BLaER1 (cell line): ENCODE results near the gene DLGAP1.

Experiments
- H3K27ac ChIP-seq: shearing (Covaris generic); formaldehyde crosslinking; 2 replicates; pipeline ENCODE4 v1.8.1; 2022
- H3K27me3 ChIP-seq: shearing (Covaris generic); formaldehyde crosslinking; 2 replicates; pipeline ENCODE4 v1.8.1; 2022
- H3K36me3 ChIP-seq: shearing (Covaris generic); formaldehyde crosslinking; 2 replicates; pipeline ENCODE4 v1.8.1; 2022
- H3K4me1 ChIP-seq: shearing (Covaris generic); formaldehyde crosslinking; 2 replicates; pipeline ENCODE4 v1.8.1; 2022
- H3K4me2 ChIP-seq: shearing (Covaris generic); formaldehyde crosslinking; 2 replicates; pipeline ENCODE4 v1.8.1; 2022
- H3K4me3 ChIP-seq: shearing (Covaris generic); formaldehyde crosslinking; 2 replicates; pipeline ENCODE4 v1.8.1; 2022
- H3K9ac ChIP-seq: shearing (Covaris generic); formaldehyde crosslinking; 2 replicates; pipeline ENCODE4 v1.8.1; 2022
- H3K9me3 ChIP-seq: shearing (Covaris generic); formaldehyde crosslinking; 2 replicates; pipeline ENCODE4 v1.8.1; 2022
- H4K20me1 ChIP-seq: shearing (Covaris generic); formaldehyde crosslinking; 2 replicates; pipeline ENCODE4 v1.8.1; 2022
- Cebpa-rat ChIP-seq: shearing (Covaris generic); IDR thresholded peaks from 2 replicates; pipeline ENCODE4 v1.8.1; 2022

Gene DLGAP1

DNA sequence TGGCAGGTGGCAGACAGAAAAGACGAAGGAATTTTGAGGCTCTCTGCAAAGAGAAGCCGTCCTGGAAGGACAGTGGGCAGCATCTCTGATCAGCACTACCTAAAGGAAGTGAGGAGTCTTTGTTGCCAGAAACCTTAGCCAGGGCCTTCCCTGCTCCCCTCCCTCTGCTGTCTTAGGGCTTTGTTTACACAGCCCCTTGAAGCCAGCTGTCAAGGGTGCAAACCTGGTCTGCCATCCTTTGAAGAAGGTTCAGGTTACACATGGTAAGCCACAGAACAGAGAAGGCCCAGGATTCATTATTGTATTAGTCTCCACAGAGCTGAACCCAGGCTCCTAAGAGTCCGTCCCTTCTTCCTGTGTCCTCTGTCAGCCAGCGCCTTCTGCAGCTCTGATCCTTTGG, 648.5 kb downstream of the DLGAP1 start:
- Histone ChIP-seq H3K4me2 (no peak overlapping the region), H3K9ac (no peak overlapping the region), H3K27ac (no peak overlapping the region), H3K36me3 (no peaks in the 10 kb centered on the region), H3K4me1 (no peaks in the 10 kb centered on the region), H4K20me1 (no peaks in the 10 kb centered on the region), H3K9me3 (no peaks in the 10 kb centered on the region), H3K27me3 (no peaks in the 10 kb centered on the region), H3K4me3 (no peak overlapping the region)
- no peak for TF ChIP-seq Cebpa-rat

GRCh38 chr18:3804336-3804735, 650.8 kb downstream of the DLGAP1 start:
- H3K27ac ChIP-seq: no peak overlapping the region
- TF ChIP-seq Cebpa-rat: no peak

DNA sequence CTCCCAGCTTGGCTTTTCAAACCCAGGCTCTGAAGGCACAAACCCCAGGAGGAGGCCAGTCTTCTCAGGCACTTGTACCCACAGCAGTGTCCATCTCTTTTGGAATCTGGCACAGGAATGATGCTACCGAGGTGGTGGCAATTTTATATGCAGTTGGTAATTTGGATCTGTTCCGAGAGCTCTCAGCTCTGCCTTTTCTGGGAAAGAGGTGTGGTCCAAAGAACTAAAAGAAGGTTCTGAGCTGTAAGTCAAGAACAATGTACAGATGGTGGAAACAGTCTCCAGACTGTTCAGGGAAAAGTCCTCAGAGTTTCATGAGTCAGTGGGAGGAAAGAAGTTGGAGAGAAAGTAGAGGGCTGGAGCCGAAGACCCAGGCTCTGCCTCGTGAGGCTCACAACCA, 651.8 kb downstream of the DLGAP1 start:
- no peak for TF ChIP-seq Cebpa-rat

More at GRCh38 chr18:3804336-3804735, 650.8 kb downstream of the DLGAP1 start:
- Histone ChIP-seq H3K9ac (no peak overlapping the region), H3K27me3 (no peaks in the 10 kb centered on the region), H3K4me1 (no peaks in the 10 kb centered on the region), H3K9me3 (no peaks in the 10 kb centered on the region), H3K4me3 (no peak overlapping the region), H3K4me2 (no peak overlapping the region), H3K36me3 (no peaks in the 10 kb centered on the region), H4K20me1 (no peaks in the 10 kb centered on the region)

GRCh38 chr18:3799515-3799914, 655.6 kb downstream of the DLGAP1 start:
- Histone ChIP-seq H3K27ac (no peak overlapping the region), H3K9me3 (no peaks in the 10 kb centered on the region), H3K4me3 (no peak overlapping the region), H3K36me3 (no peaks in the 10 kb centered on the region), H3K4me2 (no peak overlapping the region), H3K9ac (no peak overlapping the region), H3K27me3 (no peaks in the 10 kb centered on the region), H4K20me1 (no peaks in the 10 kb centered on the region), H3K4me1 (no peaks in the 10 kb centered on the region)
- no peak for TF ChIP-seq Cebpa-rat

More for the DNA sequence above, 651.8 kb downstream of the DLGAP1 start:
- no peak overlapping the region for H3K4me3 ChIP-seq
- H3K36me3 ChIP-seq: no peaks in the 10 kb centered on the region
- H3K4me1 ChIP-seq: no peaks in the 10 kb centered on the region
- H3K9ac ChIP-seq: no peak overlapping the region
- H3K27me3 ChIP-seq: no peaks in the 10 kb centered on the region
- H3K27ac ChIP-seq: no peak overlapping the region
- H3K9me3 ChIP-seq: no peaks in the 10 kb centered on the region
- no peaks in the 10 kb centered on the region for H4K20me1 ChIP-seq
- H3K4me2 ChIP-seq: no peak overlapping the region

DNA sequence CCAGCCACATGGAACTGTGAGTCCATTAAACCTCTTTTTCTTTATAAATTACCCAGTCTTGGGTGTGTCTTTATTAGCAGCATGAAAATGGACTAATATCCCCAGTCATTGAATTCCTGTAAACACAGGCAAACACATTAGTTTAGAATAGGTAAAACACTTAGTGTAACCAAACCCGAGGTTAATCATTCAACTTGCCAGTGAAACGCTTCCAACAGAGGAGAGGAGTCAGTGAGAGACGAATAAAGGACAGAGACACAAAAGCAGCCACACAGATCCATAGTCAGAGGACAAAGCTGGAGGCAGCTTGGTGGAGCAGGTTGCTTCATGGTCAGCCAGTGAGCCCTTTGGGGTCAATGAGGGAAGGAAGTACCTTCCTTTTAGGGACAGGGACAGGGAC, 657.1 kb downstream of the DLGAP1 start:
- no peak for TF ChIP-seq Cebpa-rat
- H3K9ac ChIP-seq: no peak overlapping the region
- no peaks in the 10 kb centered on the region for H3K36me3 ChIP-seq
- no peak overlapping the region for H3K4me2 ChIP-seq
- H3K9me3 ChIP-seq: no peaks in the 10 kb centered on the region
- H3K27ac ChIP-seq: no peak overlapping the region
- no peaks in the 10 kb centered on the region for H3K27me3 ChIP-seq
- H3K4me1 ChIP-seq: no peaks in the 10 kb centered on the region
- H3K4me3 ChIP-seq: no peak overlapping the region
- H4K20me1 ChIP-seq: no peaks in the 10 kb centered on the region

DNA sequence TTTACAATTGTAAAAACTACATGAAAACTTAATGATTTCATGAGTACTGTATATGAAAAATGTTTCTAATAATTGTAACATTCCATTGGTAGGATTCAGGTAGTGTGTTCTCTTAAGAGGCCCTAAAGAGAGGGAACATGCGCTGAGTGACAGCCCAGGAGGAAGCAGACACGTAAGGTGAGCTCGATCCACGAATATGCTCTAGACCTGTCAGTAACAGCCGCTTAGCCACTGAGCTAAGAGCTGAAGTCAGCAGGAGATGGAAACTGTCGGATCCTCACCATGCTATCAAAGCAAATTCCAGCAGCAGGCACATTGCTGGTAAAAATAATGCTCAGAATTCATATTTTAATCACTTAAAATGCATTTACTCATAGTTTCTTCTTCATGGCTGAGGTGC, 658.7 kb downstream of the DLGAP1 start:
- Histone ChIP-seq H3K36me3 (no peaks in the 10 kb centered on the region), H4K20me1 (no peaks in the 10 kb centered on the region), H3K27ac (no peak overlapping the region), H3K9ac (no peak overlapping the region), H3K4me3 (no peak overlapping the region), H3K9me3 (no peaks in the 10 kb centered on the region), H3K4me2 (no peak overlapping the region), H3K27me3 (no peaks in the 10 kb centered on the region), H3K4me1 (no peaks in the 10 kb centered on the region)
- no peak for TF ChIP-seq Cebpa-rat

- H3K27ac ChIP-seq: no peak overlapping the region
- no peaks in the 10 kb centered on the region for H3K27me3 ChIP-seq
- no peak overlapping the region for H3K4me2 ChIP-seq
- no peaks in the 10 kb centered on the region for H3K9me3 ChIP-seq
- no peak for TF ChIP-seq Cebpa-rat
- H3K36me3 ChIP-seq: no peaks in the 10 kb centered on the region
- H4K20me1 ChIP-seq: no peaks in the 10 kb centered on the region
- H3K4me1 ChIP-seq: no peaks in the 10 kb centered on the region
- H3K9ac ChIP-seq: no peak overlapping the region
- H3K4me3 ChIP-seq: no peak overlapping the region
Measured at GRCh38 chr18:3794537-3795348, 660.4 kb downstream of the DLGAP1 start.

DNA sequence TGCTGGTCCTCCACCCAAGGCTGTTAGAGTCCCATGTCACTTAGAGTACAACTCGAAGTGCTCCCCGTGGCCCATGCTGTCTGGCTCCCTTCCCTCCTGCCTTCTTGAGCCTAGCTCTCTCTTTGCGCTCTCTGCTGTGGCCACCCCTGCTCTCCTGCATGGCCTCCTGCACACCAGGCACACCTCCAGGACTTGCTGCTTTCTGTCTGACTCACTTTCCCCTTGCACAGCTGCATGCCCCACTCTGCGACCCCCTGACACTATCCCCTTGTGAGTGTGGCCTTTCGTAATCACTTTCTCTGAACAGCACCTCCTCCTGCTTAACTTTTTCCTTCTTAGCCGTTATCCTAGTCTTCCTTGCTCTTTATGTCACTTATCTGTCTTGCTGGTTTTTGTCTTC, 661.6 kb downstream of the DLGAP1 start:
- Histone ChIP-seq H3K4me2 (no peak overlapping the region), H3K4me1 (no peaks in the 10 kb centered on the region)

DNA sequence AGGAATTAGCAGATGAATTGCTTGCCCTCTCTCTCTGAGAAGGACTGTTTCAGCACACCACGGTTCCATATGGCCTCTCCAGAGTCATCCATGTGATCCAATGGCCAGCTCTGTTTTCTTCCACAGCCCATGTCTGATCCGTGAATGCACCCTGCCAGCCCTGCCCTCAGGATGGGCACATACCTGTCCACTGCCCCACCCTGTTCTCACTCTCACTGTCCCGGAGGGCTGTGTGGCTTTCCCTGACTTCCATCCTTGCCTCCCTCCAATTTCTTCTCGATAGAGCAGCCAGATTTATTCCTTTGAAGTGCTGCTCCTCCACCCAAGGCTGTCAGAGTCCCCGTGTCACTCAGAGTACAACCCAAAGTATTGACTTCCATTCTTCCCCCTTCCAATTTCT, 662.0 kb downstream of the DLGAP1 start:
- H3K4me2 ChIP-seq: no peak overlapping the region
- no peak overlapping the region for H3K9ac ChIP-seq
- no peak overlapping the region for H3K27ac ChIP-seq

More for the DNA sequence above, 661.6 kb downstream of the DLGAP1 start:
- Histone ChIP-seq H4K20me1 (no peaks in the 10 kb centered on the region), H3K27ac (no peak overlapping the region), H3K9me3 (no peaks in the 10 kb centered on the region), H3K27me3 (no peaks in the 10 kb centered on the region), H3K4me3 (no peak overlapping the region), H3K9ac (no peak overlapping the region), H3K36me3 (no peaks in the 10 kb centered on the region)
- TF ChIP-seq Cebpa-rat: no peak

DNA sequence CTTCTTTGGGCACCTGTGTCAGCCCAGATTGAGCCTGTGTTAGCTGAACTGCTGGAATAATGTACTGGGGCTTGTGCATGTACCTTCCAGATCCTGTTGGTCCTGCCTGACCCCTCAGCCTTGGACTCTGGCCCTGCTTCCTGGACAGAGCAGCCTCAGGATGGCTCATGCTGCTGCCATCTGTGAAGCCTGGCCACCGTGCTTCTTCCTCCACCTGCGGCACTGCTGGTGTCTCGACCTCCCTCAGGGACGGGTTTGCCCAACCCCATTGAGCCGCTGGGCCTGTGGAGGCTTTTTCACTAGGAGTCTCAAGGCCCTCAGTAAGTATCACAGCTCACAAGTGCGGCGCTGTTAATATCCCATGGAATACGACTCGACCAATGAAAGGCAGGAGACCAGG, 662.4 kb downstream of the DLGAP1 start:
- Histone ChIP-seq H3K9me3 (no peaks in the 10 kb centered on the region), H3K27ac (no peak overlapping the region), H3K4me1 (no peaks in the 10 kb centered on the region), H3K4me2 (no peak overlapping the region), H3K27me3 (no peaks in the 10 kb centered on the region), H3K9ac (no peak overlapping the region), H3K4me3 (no peak overlapping the region), H3K36me3 (no peaks in the 10 kb centered on the region), H4K20me1 (no peaks in the 10 kb centered on the region)
- no peak for TF ChIP-seq Cebpa-rat

More for the DNA sequence above, 662.0 kb downstream of the DLGAP1 start:
- H3K4me1 ChIP-seq: no peaks in the 10 kb centered on the region
- no peaks in the 10 kb centered on the region for H3K27me3 ChIP-seq
- TF ChIP-seq Cebpa-rat: no peak
- H3K9me3 ChIP-seq: no peaks in the 10 kb centered on the region
- no peak overlapping the region for H3K4me3 ChIP-seq
- no peaks in the 10 kb centered on the region for H4K20me1 ChIP-seq
- H3K36me3 ChIP-seq: no peaks in the 10 kb centered on the region
